AG09319 (cell line): ENCODE measurements around the gene IFNE.
"Not testable (repeated sequence)": the region's sequence is repeated elsewhere in the genome, so short reads cannot be mapped to it uniquely, and the experiment has no call there.

Experiments
- DNase-seq: peaks from one replicate; pipeline ENCODE4 v3.0.0-alpha.2; 2010; ENCODE audit warnings: low read depth; ENCODE audit errors: extremely low read depth
- CTCF ChIP-seq: IDR thresholded peaks from 2 replicates; pipeline ENCODE4 v1.5.1; 2011; ENCODE audit warnings: low read depth, mild to moderate bottlenecking, inconsistent platforms, low read length, moderate library complexity

Gene IFNE

GRCh38 chr9:21440139-21440538 is 42.0 kb downstream of the IFNE start, which contains the start of gene IFNA1:
TSS of gene IFNA1 (plus strand) at chr9:21440439. CDS start at chr9:21440508, 69 bp downstream.
- no peak for DNase-seq
- TF ChIP-seq CTCF = no peak

- DNase-seq = not testable (repeated sequence)
Observed at GRCh38 chr9:21435015-21435383, 47.1 kb downstream of the IFNE start.

GRCh38 chr9:21434202-21435014 is 47.7 kb downstream of the IFNE start:
- TF ChIP-seq CTCF = peak; percentile 68

GRCh38 chr9:21432672-21433425 is 49.3 kb downstream of the IFNE start:
- DNase-seq = no peak
- TF ChIP-seq CTCF = no peak

More at GRCh38 chr9:21434202-21435014, 47.7 kb downstream of the IFNE start:
- peak; percentile 48 for DNase-seq
